Gastroesophageal sphincter (tissue), 3 donors: ENCODE measurements around the gene TUSC7.

Source experiments
- EP300 ChIP-seq: sonication (generic); formaldehyde crosslinking; IDR thresholded peaks from one replicate; pipeline ENCODE4 v1.6.1; 2017; ENCODE audit warnings: antibody characterized with exemption, mild to moderate bottlenecking
- POLR2A ChIP-seq, 2 donors: fragments of 450-650 bp; IDR thresholded peaks; one replicate each; pipeline ENCODE4 v1.6.1; 2017; ENCODE audit warnings: antibody characterized with exemption in 2 of 2, mild to moderate bottlenecking in 2 of 2, moderate library complexity in 1 of 2
- POLR2AphosphoS5 ChIP-seq: sonication (generic); formaldehyde crosslinking; IDR thresholded peaks from one replicate; pipeline ENCODE4 v1.6.1; 2017; ENCODE audit warnings: antibody characterized with exemption
- TF ChIP-seq, protein P1 (sequence below), 4 experiments: fragments of 200-600 bp in 2 of 4; fragments of 450-650 bp in 2 of 4; sonication (generic) in 1 of 4; IDR thresholded peaks; one replicate each; pipeline ENCODE4 v1.5.1; 2017 to 2019; ENCODE audit warnings: antibody characterized with exemption in 4 of 4, mild to moderate bottlenecking in 2 of 4, moderate library complexity in 2 of 4

GRCh38 chr3:116759316-116759715 is 49.7 kb downstream of the TUSC7 start:
- no peak for TF ChIP-seq POLR2A (IDR thresholded peaks at IDR 0.05)
- TF ChIP-seq, protein P1, sequence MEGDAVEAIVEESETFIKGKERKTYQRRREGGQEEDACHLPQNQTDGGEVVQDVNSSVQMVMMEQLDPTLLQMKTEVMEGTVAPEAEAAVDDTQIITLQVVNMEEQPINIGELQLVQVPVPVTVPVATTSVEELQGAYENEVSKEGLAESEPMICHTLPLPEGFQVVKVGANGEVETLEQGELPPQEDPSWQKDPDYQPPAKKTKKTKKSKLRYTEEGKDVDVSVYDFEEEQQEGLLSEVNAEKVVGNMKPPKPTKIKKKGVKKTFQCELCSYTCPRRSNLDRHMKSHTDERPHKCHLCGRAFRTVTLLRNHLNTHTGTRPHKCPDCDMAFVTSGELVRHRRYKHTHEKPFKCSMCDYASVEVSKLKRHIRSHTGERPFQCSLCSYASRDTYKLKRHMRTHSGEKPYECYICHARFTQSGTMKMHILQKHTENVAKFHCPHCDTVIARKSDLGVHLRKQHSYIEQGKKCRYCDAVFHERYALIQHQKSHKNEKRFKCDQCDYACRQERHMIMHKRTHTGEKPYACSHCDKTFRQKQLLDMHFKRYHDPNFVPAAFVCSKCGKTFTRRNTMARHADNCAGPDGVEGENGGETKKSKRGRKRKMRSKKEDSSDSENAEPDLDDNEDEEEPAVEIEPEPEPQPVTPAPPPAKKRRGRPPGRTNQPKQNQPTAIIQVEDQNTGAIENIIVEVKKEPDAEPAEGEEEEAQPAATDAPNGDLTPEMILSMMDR (IDR thresholded peaks at IDR 0.05), result no peak
- no peak for TF ChIP-seq EP300
- no peak for TF ChIP-seq POLR2AphosphoS5
